Skeletal muscle tissue (tissue), 4 donors: ENCODE results near the gene NOS1. TPM values are rescaled to one million over a fixed set of nuclear protein-coding genes. Genes with fewer than 3 reads are reported as not detected.

Source experiments
- H3K27ac ChIP-seq: one replicate; pipeline ENCODE4 v1.7.0; 2013; ENCODE audit warnings: mild to moderate bottlenecking, low read depth, low read length, inconsistent platforms
- H3K27me3 ChIP-seq, 3 donors: one replicate each; pipeline ENCODE4 v1.7.0; 2013; ENCODE audit warnings: low read length in 3 of 3; ENCODE audit not compliant: control insufficient read depth in 3 of 3, insufficient read depth in 3 of 3
- H3K36me3 ChIP-seq, 3 donors: one replicate each; pipeline ENCODE4 v1.7.0; 2013; ENCODE audit warnings: low read length in 3 of 3; ENCODE audit not compliant: control insufficient read depth in 3 of 3, insufficient read depth in 3 of 3
- H3K4me1 ChIP-seq, 3 donors: one replicate each; pipeline ENCODE4 v1.7.0; 2013; ENCODE audit warnings: low read length in 3 of 3, mild to moderate bottlenecking in 3 of 3; ENCODE audit not compliant: control insufficient read depth in 3 of 3, insufficient read depth in 3 of 3
- H3K4me3 ChIP-seq, 3 donors: one replicate each; pipeline ENCODE4 v1.7.0; 2013; ENCODE audit warnings: low read length in 3 of 3
- H3K9ac ChIP-seq, 3 donors: one replicate each; pipeline ENCODE4 v1.7.0; 2013; ENCODE audit warnings: low read length in 3 of 3, mild to moderate bottlenecking in 3 of 3, moderate library complexity in 2 of 3, low read depth in 1 of 3
- H3K9me3 ChIP-seq, 3 donors: one replicate each; pipeline ENCODE4 v1.7.0; 2013; ENCODE audit warnings: low read length in 3 of 3; ENCODE audit not compliant: control insufficient read depth in 3 of 3
- total RNA-seq: library from RNA; depleted of rRNA; stranded (reverse); fragments of >200 nt; gene quantifications from one replicate; pipeline ENCODE4 v1.2.3, GENCODE V29; 2014
- donor health status: Osteomylitis.

NOS1 gene
- total RNA-seq, 1 donor from 2014 or later = 0.52 TPM

DNA sequence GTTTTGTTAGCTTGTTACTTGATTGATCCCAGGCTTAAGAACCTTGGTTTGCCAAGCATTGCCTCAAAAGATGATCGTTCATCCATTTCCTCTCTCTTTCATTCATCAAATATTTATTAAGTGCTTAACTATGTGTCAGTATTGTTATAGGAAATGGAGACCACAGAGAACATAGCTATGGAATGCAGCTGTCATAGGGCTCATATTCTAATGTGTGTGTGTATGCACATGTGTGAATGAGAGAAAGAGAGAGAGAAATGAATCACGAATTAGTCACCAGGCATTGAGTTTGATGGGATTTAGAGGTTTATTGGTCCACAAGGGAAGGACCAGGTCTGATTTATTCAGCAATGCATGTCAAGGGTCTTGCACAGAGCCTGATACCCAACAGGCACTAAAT, 100.2 kb downstream of the NOS1 start:
- Histone ChIP-seq H3K9ac (no peak overlapping the region), H3K36me3 (peaks cover 12 to 32% (median 17%) of the 10 kb centered on the region in 3 donors), H3K4me1 (no peaks in the 10 kb centered on the region), H3K27me3 (no peaks in the 10 kb centered on the region), H3K9me3 (no peaks in the 10 kb centered on the region), H3K27ac (no peak overlapping the region), H3K4me3 (no peak overlapping the region)

DNA sequence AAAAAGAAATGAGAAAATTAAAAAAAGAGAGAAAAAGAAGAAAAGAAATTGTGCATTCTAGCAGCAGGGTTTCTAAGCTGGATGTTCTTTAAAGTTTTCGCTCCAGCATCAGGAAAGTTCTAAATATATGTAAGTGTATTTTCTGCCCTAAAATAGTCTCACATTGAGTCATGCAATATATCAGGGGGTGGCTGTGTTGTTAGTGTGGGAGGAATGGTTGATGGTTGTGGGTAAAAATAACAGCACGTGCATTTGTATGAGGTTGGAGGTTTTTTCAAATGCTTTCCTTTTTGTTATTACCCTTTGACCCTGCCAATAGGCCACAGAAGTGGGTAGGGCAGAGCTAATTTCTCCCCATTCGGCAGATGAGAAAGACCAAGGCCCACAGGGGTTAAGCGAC, 106.0 kb downstream of the NOS1 start:
- Histone ChIP-seq H3K27me3 (no peaks in the 10 kb centered on the region), H3K9me3 (no peaks in the 10 kb centered on the region), H3K4me3 (no peak overlapping the region), H3K36me3 (peaks cover 24 to 40% (median 31%) of the 10 kb centered on the region in 3 donors), H3K9ac (no peak overlapping the region), H3K27ac (no peak overlapping the region), H3K4me1 (no peaks in the 10 kb centered on the region)

- Histone ChIP-seq H3K4me3 (no peak overlapping the region), H3K4me1 (peaks cover 0 to 2% (median 0%) of the 10 kb centered on the region in 3 donors), H3K27ac (no peak overlapping the region), H3K27me3 (no peaks in the 10 kb centered on the region), H3K9ac (no peak overlapping the region), H3K9me3 (no peaks in the 10 kb centered on the region), H3K36me3 (peaks cover 9 to 30% (median 21%) of the 10 kb centered on the region in 3 donors)
These were observed 117.9 kb downstream of the NOS1 start for GRCh38 chr12:117243488-117243887.

GRCh38 chr12:117241697-117242096, 119.7 kb downstream of the NOS1 start:
- Histone ChIP-seq H3K27me3 (peaks cover 0 to 2% (median 0%) of the 10 kb centered on the region in 3 donors), H3K4me1 (peaks cover 0 to 2% (median 0%) of the 10 kb centered on the region in 3 donors), H3K36me3 (peaks cover 12 to 32% (median 19%) of the 10 kb centered on the region in 3 donors), H3K4me3 (no peak overlapping the region), H3K9me3 (no peaks in the 10 kb centered on the region), H3K9ac (no peak overlapping the region), H3K27ac (no peak overlapping the region)

DNA sequence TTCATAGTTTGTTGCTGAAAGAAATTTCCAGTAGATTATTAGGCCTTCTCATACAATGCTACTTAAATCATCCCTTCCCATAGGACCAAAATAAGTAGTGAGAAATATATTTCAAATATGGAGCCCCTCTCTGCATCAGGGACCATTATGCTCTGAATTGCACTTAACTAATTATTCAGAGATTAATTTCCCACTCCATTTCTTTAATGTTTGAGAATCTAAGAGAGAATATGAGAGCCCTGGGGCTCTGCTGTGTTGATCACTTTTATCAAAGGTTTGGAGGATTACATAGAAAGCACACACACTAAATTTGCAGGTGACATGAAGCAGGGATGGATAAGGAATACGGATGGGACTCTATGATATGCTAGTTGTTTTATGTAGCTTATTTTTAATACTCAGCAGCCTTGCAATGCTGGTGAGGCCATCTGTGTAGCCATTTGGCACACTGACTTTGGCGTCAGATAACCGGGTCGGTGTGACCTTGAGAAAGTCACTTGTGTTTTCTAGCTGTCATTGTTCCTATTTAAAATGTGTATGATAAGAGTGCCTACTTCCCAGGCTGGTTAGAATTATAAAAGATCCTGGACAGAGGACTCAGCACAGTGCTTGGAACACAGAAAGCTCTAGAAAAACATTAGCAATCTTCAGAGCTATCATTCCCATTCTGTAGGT, 121.2 kb downstream of the NOS1 start:
- peaks cover 0 to 3% (median 0%) of the 10 kb centered on the region in 3 donors for H3K27me3 ChIP-seq
- H3K9me3 ChIP-seq = no peaks in the 10 kb centered on the region
- H3K4me3 ChIP-seq = no peak overlapping the region
- peaks cover 0 to 2% (median 0%) of the 10 kb centered on the region in 3 donors for H3K4me1 ChIP-seq
- H3K27ac ChIP-seq = no peak overlapping the region
- peaks cover 12 to 32% (median 19%) of the 10 kb centered on the region in 3 donors for H3K36me3 ChIP-seq
- H3K9ac ChIP-seq = no peak overlapping the region

- H3K27ac ChIP-seq = no peak overlapping the region
- H3K9me3 ChIP-seq = no peaks in the 10 kb centered on the region
- H3K27me3 ChIP-seq = peaks cover 0 to 3% (median 0%) of the 10 kb centered on the region in 3 donors
- H3K4me3 ChIP-seq = no peak overlapping the region
- H3K36me3 ChIP-seq = peaks cover 15 to 31% (median 17%) of the 10 kb centered on the region in 3 donors
- H3K4me1 ChIP-seq = peaks cover 0 to 2% (median 0%) of the 10 kb centered on the region in 3 donors
- H3K9ac ChIP-seq = no peak overlapping the region
These were observed 124.9 kb downstream of the NOS1 start for GRCh38 chr12:117236456-117237001.

- H3K27ac ChIP-seq = no peak overlapping the region
These were observed 126.2 kb downstream of the NOS1 start for GRCh38 chr12:117235261-117235660.

DNA sequence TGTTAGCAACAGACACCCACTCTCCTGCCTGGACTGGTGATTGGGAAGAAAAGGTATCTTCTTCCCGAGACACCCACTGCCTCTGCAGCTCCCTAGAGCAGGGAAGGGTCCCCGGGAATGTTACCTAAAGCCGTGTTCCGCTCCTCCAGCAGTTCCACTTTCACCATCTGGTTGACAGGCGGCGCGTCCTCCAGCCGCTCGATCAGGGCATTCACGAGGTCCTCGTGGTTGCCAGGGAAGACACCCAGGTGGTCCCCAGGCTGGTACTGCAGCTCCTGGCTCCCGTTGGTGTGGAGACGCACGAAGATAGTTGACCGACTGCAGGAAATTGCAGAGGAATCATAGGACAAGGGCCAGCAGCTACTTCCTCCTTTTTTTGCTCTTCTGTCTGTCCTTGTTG, 127.0 kb downstream of the NOS1 start:
- no peak overlapping the region for H3K4me3 ChIP-seq
- H3K4me1 ChIP-seq = no peaks in the 10 kb centered on the region
- H3K9me3 ChIP-seq = no peaks in the 10 kb centered on the region
- no peak overlapping the region for H3K27ac ChIP-seq
- peaks cover 17 to 26% (median 22%) of the 10 kb centered on the region in 3 donors for H3K36me3 ChIP-seq
- H3K9ac ChIP-seq = no peak overlapping the region
- H3K27me3 ChIP-seq = peaks cover 0 to 3% (median 0%) of the 10 kb centered on the region in 3 donors

More at GRCh38 chr12:117235261-117235660, 126.2 kb downstream of the NOS1 start:
- Histone ChIP-seq H3K4me1 (peaks cover 0 to 2% (median 0%) of the 10 kb centered on the region in 3 donors), H3K27me3 (peaks cover 0 to 3% (median 0%) of the 10 kb centered on the region in 3 donors), H3K9me3 (no peaks in the 10 kb centered on the region), H3K9ac (no peak overlapping the region), H3K36me3 (peaks cover 17 to 34% (median 18%) of the 10 kb centered on the region in 3 donors), H3K4me3 (no peak overlapping the region)

DNA sequence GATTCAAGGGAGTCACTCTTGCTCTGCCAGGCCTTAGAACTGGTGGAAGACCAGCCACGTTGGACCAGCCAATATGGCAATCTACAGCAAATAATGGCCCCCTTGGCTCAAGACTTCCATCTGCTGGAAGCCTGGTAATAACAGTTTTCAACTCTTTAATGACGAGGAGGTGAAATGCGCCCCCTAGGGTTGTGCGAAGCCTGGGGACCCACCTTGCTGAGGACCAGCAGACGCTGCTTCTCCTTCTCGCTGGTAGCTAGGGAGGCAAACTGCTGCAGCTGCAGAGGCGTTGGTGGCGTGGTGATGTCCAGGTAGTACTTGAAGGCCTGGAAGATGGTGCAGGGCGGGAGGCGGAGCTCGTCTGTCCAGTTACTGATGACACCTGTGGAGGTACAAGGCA, 129.7 kb downstream of the NOS1 start:
- Histone ChIP-seq H3K27me3 (peaks cover 0 to 1% (median 0%) of the 10 kb centered on the region in 3 donors), H3K9me3 (no peaks in the 10 kb centered on the region), H3K4me1 (no peaks in the 10 kb centered on the region), H3K4me3 (no peak overlapping the region), H3K9ac (no peak overlapping the region), H3K36me3 (peaks cover 25 to 32% (median 27%) of the 10 kb centered on the region in 3 donors), H3K27ac (no peak overlapping the region)

DNA sequence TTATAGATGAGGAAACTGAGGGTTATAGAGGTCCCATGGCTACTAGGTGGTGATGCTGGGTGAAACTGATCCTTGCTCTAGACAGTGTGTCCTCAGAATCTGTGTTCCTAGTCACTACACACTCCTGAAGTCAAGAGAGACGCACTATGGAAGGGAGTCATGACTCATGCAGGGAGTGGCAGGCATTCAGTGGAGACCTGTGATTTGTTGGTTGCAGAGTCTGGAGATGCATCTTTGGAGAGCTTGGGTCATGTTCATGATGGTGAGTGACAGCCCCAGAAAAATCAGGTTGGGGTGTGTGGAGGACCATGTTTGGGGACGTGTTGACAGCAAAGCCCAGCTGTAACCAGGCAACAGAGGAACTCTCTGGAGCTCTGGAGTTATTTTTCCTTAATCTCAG, 133.2 kb downstream of the NOS1 start:
- peaks cover 22 to 48% (median 39%) of the 10 kb centered on the region in 3 donors for H3K36me3 ChIP-seq
- H3K4me1 ChIP-seq = no peaks in the 10 kb centered on the region
- no peaks in the 10 kb centered on the region for H3K27me3 ChIP-seq
- H3K9me3 ChIP-seq = no peaks in the 10 kb centered on the region
- no peak overlapping the region for H3K4me3 ChIP-seq
- H3K9ac ChIP-seq = no peak overlapping the region
- no peak overlapping the region for H3K27ac ChIP-seq
